HG02759 (cell line): Measurements from ENCODE around the gene GDI2.
"Not testable (repeated sequence)": the region's sequence is repeated elsewhere in the genome, so short reads cannot be mapped to it uniquely, and the experiment has no call there.

Experiments
- ATAC-seq: cut with Tn5 transposase; IDR thresholded peaks from one replicate; pipeline ENCODE4 v1.9.1; 2021; ENCODE audit warnings: mild to moderate bottlenecking, moderate library complexity; ENCODE audit not compliant: unreplicated experiment

GDI2 gene

DNA sequence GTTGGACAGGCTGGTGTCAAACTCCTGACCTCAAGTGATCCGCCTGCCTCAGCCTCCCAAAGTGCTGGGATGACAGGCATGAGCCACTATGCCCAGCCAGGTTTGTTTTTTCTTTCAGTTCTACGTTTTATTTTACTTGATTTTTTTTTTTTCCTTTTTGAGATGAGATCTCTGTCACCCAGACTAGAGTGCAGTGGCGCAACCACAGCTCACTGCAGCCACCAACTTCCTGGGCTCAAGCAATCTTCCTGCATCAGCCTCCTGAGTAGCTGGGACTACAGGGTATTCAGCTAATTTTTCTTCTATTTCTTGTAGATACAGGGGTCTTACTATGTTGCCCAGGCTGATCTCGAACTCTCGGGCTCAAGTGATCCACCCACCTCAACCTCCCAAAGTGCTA is 24.3 kb downstream of the GDI2 start:
- no peak for ATAC-seq

DNA sequence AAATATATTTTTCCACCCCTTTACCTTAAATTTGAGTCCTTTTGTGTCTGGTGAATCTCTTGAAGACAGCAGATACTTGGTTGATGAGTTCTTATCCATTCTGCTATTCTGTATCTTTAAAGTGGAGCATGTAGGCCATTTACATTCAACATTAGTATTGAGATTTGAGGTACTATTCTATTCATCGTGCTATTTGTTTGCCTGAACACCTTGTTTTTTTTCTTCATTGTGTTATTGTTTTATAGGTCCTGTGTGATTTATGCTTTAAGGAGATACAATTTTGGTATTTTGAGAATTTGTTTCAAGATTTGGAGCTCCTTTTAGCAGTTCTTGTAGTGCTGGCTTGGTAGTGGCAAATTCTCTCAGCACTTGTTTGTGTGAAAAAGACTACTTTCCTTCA is 29.9 kb downstream of the GDI2 start:
- ATAC-seq = no peak

DNA sequence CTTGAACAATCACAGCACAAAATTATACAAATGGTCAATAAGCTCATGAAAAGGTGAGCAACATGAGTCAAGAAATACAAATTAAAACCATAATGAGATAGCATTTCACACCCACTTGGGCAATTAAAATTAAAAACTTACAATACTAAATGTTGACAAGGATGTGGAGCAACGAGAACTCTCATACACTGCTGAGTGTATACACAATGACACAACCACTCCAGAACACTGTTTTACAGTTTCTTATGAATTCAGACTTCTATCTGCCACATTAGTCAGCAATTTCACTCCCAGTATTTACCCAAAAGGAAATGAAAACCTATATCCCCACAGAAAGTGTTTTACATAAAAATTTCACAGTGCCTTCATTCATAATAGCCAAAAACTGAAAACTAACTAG is 31.1 kb downstream of the GDI2 start:
- no peak for ATAC-seq

DNA sequence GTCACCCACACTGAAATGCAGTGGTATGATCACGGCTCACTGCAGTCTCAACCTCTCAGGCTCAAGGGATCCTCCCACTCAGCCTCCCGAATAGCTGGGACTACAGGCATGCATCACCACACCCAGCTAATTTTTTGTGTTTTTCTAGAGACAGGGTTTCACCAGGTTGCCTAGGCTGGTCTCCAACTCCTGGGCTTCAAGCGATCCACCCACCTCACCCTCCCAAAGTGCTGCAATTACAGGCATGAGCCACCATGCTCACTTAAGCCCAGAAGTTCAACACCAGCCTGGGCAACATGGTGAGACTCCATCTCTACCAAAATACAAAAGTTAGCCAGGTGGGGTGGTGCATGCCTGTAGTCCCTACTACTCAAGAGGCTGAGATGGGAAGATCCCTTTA is 33.5 kb downstream of the GDI2 start:
- ATAC-seq = no peak

DNA sequence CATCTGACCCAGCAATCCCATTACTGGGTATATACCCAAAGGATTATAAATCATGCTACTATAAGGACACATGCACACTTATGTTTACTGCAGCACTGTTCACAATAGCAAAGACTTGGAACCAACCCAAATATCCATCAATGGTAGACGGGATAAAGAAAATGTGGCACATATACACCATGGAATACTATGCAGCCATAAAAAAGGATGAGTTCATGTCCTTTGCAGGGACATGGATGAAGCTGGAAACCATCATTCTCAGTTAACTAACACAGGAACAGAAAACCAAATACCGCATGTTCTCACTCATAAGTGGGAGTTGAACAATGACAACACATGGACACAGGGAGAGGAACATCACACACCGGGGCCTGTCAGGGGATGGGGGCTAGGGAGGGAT is 35.5 kb downstream of the GDI2 start:
- ATAC-seq = not testable (repeated sequence)

DNA sequence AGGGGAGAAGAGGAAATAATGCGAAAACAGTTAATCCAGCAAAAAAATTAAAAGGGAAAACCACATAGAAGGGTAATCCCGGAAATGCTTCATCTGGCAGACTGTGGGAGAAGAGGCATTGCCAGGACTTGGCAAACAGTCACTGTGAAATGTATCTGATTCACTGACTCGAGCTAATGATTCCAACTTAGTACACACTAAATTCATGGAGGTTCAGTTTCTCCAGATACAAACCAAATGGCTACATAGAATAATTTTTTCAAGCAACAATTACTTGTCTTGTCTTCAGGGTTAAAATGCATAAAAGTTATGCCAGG is 36.4 kb downstream of the GDI2 start:
- ATAC-seq = no peak

DNA sequence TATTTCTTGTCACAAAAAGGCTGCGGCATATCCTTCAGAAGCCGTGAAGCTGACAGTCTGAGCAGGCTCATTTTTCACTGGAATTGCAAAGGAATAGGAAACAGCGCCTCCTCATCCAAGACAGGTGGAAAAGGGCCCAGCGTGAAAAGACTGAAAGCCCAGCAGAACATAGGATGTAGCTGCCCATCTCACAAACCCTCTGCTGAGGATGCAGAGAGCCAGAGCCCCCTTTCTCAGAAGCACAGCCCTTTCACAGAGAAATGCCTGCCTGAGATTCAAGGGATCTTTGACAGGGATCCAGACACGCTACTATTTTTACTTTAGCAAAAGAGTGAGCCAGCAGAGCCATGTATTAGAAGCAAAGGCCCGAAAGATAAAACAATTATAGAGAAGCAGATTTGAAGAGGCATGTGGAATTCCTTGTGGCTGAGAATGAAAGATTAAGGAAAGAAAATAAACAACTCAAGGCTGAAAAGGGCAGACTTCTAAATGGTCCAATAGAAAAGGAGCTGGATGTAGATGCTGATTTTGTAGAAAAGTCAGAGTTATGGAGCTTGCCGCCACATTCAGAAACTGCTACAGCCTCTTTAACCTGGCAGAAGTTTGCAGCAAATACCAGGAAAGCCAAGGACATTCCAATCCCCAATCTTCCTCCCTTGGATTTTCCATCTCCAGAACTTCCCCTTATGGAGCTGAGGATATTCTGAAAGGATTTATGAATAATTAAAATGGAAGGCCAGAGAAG is 36.9 kb downstream of the GDI2 start:
- ATAC-seq = no peak

DNA sequence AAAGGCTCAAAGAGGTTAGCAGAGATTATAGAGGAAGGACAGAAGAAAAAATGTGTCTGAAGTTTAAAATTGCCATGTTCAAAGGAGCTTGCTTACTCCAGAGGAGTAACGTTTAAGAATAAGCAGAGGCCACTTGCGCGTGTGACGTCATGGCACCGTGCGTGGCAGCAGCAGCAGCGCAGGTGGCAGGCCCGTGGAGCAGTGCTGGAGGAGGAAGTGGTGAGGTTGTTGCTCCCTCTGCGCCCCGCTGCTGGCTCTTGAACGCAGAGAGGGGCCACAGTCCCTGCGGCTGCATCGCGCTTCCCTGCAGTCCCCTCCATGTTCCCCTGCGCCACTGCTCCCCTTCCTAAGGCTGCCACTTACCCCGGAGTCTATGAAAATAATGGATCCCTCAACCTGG is 37.5 kb downstream of the GDI2 start:
- no peak for ATAC-seq

DNA sequence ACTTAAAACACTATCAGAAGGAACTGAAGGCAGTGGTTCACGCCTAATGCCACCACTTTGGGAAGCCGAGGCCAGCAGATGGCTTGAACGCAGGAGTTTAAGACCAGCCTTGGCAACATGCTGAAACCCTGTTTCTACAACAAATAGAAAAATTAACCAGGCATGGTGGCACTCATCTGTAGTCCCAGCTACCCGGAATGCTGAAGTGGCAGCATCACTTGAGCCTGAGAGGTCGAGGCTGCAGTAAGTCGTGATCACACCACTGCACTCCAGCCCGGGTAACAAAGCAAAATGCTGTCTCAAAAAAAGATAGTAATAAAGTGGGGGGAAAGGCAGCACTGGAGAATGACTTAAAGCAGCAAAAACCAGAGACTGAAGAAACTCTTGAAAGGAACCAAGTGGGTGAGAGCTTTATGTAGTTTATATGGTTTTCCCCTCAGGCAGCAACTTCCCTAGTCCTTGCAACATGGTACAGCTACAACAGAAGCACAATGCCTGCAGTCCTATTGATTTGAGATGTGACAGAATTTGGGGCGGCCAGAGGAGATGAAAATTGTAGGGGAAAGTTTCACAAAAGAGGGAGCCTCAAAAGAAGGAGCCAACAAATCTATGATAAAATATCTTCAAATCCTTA is 38.1 kb downstream of the GDI2 start:
- no peak for ATAC-seq

DNA sequence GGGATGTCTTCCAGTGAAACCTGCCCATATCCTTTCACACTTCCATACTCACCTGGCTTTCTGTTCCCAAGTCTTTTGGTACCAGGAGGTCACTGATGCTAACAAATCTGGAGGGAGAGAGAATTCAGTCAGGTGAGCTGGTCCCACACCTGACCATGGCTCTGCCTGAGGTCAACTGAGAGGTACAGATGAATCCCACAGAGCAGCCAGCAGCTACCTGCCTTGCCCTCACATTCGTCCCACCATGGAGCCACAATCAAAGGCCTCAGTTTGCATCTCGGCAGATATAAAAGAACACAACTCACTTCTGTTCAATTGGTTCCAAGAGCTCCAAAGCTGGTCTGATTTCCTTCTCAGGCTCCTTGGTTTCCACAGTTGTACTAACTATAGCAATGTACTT is 47.0 kb downstream of the GDI2 start:
- ATAC-seq = no peak

DNA sequence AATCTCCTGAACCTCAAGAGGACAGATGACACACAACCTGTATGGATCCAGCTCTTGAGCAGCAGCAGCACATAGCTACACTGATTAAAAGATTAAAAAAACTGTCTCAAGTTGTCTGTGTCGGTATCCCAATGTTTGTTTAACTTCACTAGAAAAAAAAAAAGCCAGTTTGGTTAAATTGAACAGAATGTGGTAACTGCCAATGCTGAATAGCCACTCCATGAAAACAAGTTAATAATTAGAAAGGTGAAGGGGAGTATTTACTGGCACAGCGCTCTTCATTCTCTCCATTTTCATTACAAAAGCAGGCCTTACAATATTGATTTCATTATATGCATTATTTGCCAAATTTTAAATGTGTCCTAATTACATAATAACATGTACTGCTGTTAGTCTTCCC is 47.6 kb downstream of the GDI2 start:
- ATAC-seq = no peak

DNA sequence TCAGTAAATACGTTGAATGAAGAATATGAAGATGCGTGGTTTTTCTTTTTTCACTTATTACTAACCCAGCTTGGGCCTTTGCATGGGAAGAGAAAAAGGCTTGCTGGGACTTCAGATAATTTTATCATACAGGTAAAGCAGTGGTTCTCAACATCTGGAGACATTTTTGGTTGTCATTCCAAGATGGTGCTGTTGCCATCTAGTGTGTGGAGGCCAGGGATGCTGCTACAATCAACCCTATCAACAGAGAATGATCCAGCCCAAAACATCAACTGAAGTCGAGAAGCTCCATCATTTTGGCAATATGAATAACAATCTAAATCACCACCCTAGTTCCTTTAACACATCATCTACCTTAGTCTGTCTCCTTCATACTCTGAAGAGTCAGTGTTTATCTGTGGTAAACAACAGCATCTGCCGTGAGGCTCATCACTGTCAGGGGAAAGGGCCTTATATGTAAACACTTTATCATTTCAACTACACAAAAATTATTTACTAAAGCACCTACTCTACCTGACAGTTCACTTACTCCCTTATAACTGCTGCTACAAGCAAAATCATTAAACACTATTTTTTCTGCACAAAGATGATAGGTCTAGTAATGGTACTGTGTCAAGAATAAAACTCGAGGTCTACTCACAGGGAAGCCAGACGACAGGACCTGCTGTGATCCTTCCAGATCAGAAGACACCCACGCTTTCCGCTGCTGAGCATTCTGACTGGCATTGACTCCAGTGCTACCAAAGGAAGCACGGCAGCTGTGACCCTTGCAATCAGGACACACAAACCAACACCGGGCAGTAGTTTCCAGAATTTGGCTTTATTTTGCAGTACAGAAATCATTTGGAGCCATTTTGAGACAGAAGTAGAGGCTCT is 48.6 kb downstream of the GDI2 start:
- ATAC-seq = no peak

DNA sequence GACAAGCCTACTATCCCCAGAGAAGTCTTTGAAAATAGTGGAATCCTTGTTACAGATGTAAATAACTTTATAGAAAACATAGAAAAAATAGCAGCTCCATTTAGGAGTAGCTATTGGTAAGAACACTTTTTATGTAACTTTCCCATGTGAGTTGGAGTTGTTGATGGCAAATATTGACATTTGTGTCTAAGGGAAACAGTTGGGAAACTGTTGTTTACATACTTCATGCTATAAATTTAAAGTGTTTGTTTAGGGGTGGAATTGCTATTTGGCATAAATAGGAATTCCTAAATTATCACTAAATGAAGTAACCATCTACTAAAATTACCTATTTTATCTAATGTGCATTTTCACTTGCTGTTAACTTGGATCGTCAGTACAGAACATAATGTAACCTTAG is 50.7 kb downstream of the GDI2 start:
- ATAC-seq = no peak

DNA sequence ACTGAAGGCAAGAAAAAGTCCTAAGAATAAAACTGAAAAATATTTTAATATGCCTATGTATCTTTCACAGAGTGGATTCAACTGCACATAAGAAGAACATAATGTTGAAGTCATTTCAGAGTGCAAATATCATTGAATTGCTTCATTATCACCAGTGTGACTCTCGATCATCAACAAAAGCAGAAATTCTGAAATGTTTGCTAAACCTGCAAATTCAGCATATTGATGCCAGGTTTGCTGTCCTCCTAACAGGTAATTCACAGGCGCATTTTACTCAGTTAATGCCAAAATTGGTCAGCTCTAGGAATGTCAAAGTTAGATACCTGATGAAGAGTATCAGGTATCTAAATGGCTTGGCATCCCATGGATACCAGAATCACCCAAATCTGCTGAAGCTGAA is 52.0 kb downstream of the GDI2 start:
- no peak for ATAC-seq

DNA sequence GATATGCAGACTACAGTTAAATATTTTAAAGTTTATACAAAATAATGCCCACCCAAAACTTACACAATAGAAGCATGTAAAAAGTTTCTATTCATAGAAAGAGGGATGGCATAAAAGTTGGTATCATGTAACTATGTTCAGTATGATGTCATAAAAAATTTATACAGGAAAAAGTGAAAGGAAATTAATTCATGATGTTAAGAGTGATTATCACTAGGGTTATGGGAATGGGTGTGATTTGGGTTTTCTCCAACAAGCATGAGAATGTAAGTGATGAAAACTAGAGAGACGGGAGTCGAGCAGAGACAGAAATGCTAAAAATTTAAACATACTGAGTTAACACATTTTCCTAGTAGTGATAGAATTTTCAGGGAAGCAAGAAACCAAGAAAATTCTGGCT is 52.7 kb downstream of the GDI2 start:
- ATAC-seq = no peak

DNA sequence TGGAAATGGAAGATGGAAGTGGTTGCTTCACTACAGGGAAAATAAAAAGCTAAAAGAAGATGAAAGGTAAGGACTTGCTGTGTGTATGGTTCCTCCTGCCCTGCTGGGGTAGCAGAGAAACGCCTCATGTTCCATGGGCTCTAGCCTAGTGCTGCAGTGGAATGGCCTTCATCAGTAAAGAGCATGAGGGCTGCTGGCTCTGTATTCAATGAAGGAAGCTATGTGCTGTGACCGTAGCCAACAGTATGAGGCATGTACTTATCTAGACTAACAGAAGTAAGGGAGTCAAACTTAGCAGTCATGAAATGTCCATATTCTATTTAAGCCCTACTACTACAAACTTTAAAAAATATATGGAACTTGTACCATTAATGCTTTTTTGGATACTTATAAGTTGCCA is 54.3 kb downstream of the GDI2 start:
- no peak for ATAC-seq

DNA sequence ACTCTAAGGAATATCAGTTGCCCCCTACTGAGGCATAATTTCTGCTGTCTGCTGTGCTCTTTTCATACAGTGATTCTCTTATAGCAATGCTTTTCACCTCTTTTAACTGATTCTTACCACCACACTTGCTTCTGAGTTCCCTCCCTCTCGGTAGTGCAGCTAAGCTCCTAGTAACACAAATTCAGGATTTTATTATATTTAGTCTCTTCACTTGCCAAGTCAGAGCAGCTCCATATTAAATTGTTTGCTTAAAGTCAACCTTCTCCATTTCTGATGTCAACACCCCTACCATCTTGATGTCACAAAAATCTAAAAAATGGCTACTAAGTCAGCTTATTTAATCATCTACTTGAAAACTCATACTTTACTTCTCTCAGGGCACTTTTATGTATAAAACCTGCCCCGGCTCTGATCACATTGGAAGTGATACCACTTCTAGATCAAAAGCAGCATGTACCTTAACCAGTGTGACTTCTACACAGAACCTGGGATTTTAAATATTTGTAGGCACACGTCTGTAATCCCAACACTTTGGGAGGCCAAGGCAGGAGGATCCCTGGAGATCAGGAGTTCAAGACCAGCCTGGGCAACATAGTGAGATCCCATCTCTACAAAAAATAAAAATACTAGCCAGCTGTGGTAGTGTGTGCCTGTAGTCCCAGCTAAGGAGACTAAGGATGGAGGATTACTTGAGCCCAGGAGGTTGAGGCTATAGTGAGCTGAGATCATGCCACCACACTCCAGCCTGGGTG is 55.3 kb downstream of the GDI2 start:
- ATAC-seq = no peak

DNA sequence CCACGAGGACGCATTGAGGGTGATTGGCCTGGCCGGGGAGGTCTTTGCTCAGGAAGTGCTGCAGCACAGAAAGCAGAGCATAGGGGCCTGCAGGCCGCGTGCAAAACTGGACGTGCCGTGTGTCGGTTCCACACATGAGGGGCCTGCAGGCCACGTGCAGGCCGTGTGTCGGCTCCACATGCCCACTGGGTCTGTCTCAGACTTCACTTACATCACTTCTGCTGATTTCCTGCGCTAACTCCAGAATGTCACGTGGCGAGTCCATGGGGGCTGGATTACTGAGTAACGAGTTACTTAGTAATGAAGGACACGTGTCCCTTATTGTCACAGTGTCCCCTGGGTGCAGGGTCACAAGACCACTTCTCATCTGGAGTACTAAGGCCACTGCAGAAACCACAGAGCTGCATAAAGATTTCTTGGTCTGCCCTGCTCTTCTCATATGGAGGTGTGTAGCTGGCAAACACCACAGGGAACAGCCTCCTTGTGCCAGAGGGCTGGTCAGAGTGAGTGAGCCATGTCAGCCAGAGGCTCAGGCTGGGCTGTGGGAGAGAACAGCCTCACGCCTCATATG is 60.8 kb downstream of the GDI2 start:
- no peak for ATAC-seq

DNA sequence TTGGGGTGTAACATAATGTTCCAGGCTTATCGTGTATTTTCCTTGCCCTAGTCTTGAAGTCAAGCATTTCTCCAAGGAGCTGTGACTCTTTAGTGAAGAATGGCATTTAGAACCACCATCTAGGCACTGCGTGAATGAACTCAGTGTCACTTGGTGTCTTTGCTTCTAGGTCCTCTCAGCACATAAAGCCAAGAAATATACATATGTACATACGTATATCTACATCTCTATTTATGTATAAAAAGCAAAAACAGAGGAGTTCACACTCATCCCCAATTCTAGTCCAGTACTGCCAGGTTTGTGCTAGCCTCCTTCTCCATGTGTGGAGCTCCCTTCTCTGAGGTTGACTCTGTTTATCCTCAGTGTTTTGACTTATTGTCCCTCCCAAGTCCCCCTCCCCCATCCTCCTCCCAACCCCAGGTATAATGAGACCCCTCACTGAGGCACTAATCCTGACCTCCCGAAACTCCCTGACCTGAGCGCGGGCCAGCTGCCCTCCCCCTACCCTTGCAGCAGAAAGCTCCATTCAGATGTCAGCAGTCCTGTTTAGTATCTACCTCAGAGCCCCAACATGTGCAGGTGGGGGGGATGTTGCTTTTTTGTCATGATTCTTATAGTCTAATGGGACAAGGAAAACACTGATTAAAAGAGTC is 61.5 kb downstream of the GDI2 start:
- ATAC-seq = no peak

DNA sequence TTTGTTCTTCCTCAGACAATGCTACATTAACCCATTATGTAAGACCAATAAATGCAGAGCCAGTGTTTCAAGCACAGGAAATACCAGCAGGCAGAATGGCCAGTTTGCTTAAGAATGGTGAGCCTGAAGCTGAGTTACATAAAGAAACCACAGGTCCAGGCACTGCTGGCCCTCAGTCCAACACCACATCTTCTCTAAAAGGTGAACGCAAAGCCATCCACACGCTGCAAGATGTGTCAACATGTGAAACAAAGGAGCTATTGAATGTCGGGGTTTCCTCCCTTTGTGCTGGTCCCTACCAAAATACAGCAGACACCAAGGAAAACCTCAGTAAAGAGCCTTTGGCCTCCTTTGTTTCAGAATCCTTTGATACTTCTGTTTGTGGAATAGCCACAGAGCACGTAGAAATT is 64.8 kb downstream of the GDI2 start:
- ATAC-seq = no peak

DNA sequence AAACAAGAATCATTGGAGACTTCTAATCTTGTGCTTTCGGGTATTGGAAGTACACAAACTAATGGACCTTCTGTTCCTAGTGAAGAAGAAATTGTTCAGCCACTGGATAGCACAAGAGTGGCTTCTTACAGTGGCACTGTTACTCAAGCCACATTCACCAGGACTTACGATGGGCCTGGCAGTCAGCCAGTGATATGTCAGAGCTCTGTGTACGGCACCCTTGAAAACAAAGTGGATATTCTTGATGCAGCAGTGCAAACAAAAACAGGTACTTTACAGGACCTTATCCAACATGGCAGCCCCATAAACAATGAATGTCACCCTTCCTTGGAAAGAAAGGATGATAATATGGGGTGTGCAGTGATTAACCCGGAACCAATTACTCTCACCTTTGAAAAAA is 67.0 kb downstream of the GDI2 start:
- no peak for ATAC-seq
